ENCODE results near the gene RCL1. TPM values are rescaled to one million over a fixed set of nuclear protein-coding genes. Genes with fewer than 3 reads are reported as not detected.

Gene RCL1
- total and polyA plus RNA-seq, 2 donors (not counting 1 experiment from before 2014, with no cell fraction given) = 10.5 to 21.7 TPM

DNA sequence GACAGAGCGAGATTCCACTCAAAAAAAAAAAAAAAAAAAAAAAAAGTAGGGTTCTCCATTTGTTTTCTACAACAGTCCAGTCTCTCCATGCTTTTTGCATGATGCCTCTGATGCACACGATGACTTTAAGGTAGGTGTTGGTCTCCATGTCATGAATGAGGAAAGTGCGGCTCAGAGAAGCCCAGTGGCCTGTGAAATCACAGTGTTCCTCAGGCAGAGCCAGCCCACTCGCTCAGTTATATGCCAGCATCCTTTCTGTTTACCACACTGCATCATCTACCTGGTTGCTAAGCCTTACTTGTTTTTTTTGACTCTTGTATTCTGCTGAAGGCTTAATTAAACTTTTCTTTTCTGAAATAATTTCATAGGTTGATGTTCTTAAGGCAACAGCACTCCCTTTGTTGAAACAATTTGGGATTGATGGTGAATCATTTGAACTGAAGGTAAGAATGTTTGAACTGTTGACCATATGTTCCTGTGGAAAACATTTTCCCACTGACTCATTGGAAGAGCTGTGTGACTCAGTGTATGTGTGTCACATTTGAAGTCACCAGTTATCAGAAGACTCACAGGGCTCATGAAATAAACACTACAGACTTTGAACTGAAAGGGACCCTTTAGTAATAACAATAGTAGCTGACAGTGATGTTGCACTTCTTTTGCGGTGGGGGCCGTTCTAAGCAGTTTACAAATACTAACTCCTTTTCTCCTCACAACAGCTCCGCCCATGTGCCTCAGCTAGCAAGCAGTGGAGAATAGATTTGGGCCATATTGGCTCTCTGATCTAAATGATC lies 40.2 kb downstream of the RCL1 start:
- no peak for DNase-seq
- H3K9ac ChIP-seq (ENCODE audit: low read length) = no peak overlapping the region

More for the DNA sequence above, 40.2 kb downstream of the RCL1 start:
- TF ChIP-seq EZH2 (IDR thresholded peaks at IDR 0.05; ENCODE audit: borderline replicate concordance, insufficient read depth, low read depth, low read length, poor library complexity, severe bottlenecking) = no peak
- no peak for TF ChIP-seq CTCF (IDR thresholded peaks at IDR 0.05)
- Mint-ChIP-seq H3K9me3 (ENCODE audit: insufficient read depth) (no peaks in the 10 kb centered on the region), H3K27ac (no peak overlapping the region), H3K27me3 (no peaks in the 10 kb centered on the region), H3K4me3 (no peak overlapping the region), H3K4me1 (no peaks in the 10 kb centered on the region)
- peaks cover 25% of the 10 kb centered on the region for H4K20me1 ChIP-seq (ENCODE audit: control insufficient read depth, insufficient read depth, low read length, poor library complexity, severe bottlenecking)
- no peak overlapping the region for H3K27ac ChIP-seq (ENCODE audit: low read length in 2 of 2)
- H2AFZ ChIP-seq (ENCODE audit: insufficient read depth, low read depth, low read length, poor library complexity, severe bottlenecking) = no peak overlapping the region
- no peaks in the 10 kb centered on the region for H3K27me3 ChIP-seq (replicated peaks in 1 of 4; ENCODE audit: control extremely low read depth in 1 of 4, control insufficient read depth in 3 of 4, insufficient read depth in 4 of 4, low read length in 3 of 4)
- H3K9me3 ChIP-seq (ENCODE audit: control extremely low read depth in 1 of 3, control insufficient read depth in 2 of 3, insufficient read depth in 1 of 3, low read length in 2 of 3) = no peaks in the 10 kb centered on the region
- peaks cover 19 to 40% of the 10 kb centered on the region in 2 experiments for H3K36me3 ChIP-seq (replicated peaks in 1 of 2; ENCODE audit: control extremely low read depth in 1 of 2, control insufficient read depth in 1 of 2, extremely low read depth in 1 of 2, insufficient read depth in 2 of 2, low read length in 1 of 2)
- no peak overlapping the region for H3K4me2 ChIP-seq (replicated peaks; ENCODE audit: low read depth, low read length, poor library complexity, severe bottlenecking)
- no peak overlapping the region for H3K4me3 ChIP-seq (ENCODE audit: control extremely low read depth in 1 of 5, extremely low read depth in 1 of 5, insufficient read depth in 1 of 5, low read depth in 2 of 5, low read length in 4 of 5)
- ChIA-PET POLR2A (no interaction called here), CTCF (no interaction called here)
- no peak for ATAC-seq (ENCODE audit: low read depth)
- H3K79me2 ChIP-seq (ENCODE audit: control insufficient read depth, insufficient read depth, low read length) = peaks cover 45% of the 10 kb centered on the region
- peaks cover 0 to 2% of the 10 kb centered on the region in 2 donors for H3K4me1 ChIP-seq (ENCODE audit: control insufficient read depth in 2 of 2, insufficient read depth in 2 of 2, low read length in 2 of 2)
- intact Hi-C loops (cut with micrococcal nuclease) = no loop called here
- 92% methylated on average over 2 of the region's 7 CpGs for WGBS (ENCODE audit: insufficient coverage)

Measured in B cell (primary cell).